ENCODE data around the gene NFYA. TPM values are rescaled to one million over a fixed set of nuclear protein-coding genes. Genes with fewer than 3 reads are reported as not detected.

The NFYA gene
- total RNA-seq, 1 donor from 2014 or later, result 21.0 TPM

GRCh38 chr6:41119508-41119907, 46.7 kb downstream of the NFYA start:
- Histone ChIP-seq H3K9me3 (no peaks in the 10 kb centered on the region), H3K36me3 (peaks cover 12% of the 10 kb centered on the region), H3K27ac (no peak overlapping the region), H3K4me3 (no peak overlapping the region), H3K27me3 (ENCODE audit: low read depth) (no peaks in the 10 kb centered on the region), H3K4me1 (no peaks in the 10 kb centered on the region)
- no peak for DNase-seq
- no peak for TF ChIP-seq CTCF (IDR thresholded peaks at IDR 0.05)
- intact Hi-C loops (cut with DNase I), result no loop called here
- ATAC-seq, result no peak

- Histone ChIP-seq H3K9me3 (no peaks in the 10 kb centered on the region), H3K4me1 (no peaks in the 10 kb centered on the region), H3K27ac (no peak overlapping the region), H3K36me3 (peaks cover 12% of the 10 kb centered on the region), H3K27me3 (ENCODE audit: low read depth) (no peaks in the 10 kb centered on the region), H3K4me3 (no peak overlapping the region)
- DNase-seq (no peak), ATAC-seq (no peak)
- no peak for TF ChIP-seq CTCF (IDR thresholded peaks at IDR 0.05)
- intact Hi-C loops (cut with DNase I), result no loop called here
Measured at GRCh38 chr6:41120058-41120457, 47.3 kb downstream of the NFYA start.

GRCh38 chr6:41122373-41122772, 49.6 kb downstream of the NFYA start:
- no peak for DNase-seq
- ATAC-seq, result peak; percentile 82 to 89
- no peak for TF ChIP-seq CTCF (IDR thresholded peaks at IDR 0.05)
- no peaks in the 10 kb centered on the region for H3K9me3 ChIP-seq
- peaks cover 12% of the 10 kb centered on the region for H3K36me3 ChIP-seq
- H3K4me1 ChIP-seq, result no peaks in the 10 kb centered on the region
- H3K4me3 ChIP-seq, result no peak overlapping the region
- no peak overlapping the region for H3K27ac ChIP-seq
- no peaks in the 10 kb centered on the region for H3K27me3 ChIP-seq (ENCODE audit: low read depth)
- intact Hi-C loops (cut with DNase I), result no loop called here

DNA sequence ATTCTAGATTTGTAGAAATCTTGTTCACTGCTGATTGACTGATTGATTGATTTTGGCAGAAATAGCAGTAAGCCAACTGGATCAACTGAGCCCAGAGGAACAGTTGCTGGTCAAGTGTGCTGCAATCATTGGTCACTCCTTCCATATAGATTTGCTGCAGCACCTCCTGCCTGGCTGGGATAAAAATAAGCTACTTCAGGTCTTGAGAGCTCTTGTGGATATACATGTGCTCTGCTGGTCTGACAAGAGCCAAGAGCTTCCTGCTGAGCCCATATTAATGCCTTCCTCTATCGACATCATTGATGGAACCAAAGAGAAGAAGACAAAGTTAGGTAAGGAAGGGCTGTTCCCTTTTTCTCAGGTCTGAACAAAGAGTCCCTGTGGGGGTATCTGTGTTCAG, 50.1 kb downstream of the NFYA start:
- ATAC-seq, result peak; percentile 62 to 64

GRCh38 chr6:41125282-41125681, 52.5 kb downstream of the NFYA start:
- DNase-seq (no peak), ATAC-seq (no peak)
- intact Hi-C loops (cut with DNase I), result no loop called here
- Histone ChIP-seq H3K4me1 (no peaks in the 10 kb centered on the region), H3K4me3 (no peak overlapping the region), H3K27ac (no peak overlapping the region), H3K27me3 (ENCODE audit: low read depth) (no peaks in the 10 kb centered on the region), H3K36me3 (peaks cover 12% of the 10 kb centered on the region), H3K9me3 (no peaks in the 10 kb centered on the region)
- no peak for TF ChIP-seq CTCF (IDR thresholded peaks at IDR 0.05)

More for the DNA sequence above, 50.1 kb downstream of the NFYA start:
- no peak for TF ChIP-seq CTCF (IDR thresholded peaks at IDR 0.05)
- H3K4me1 ChIP-seq, result no peaks in the 10 kb centered on the region
- intact Hi-C loops (cut with DNase I), result no loop called here
- DNase-seq, result no peak
- H3K9me3 ChIP-seq, result no peaks in the 10 kb centered on the region
- H3K27ac ChIP-seq, result no peak overlapping the region
- no peaks in the 10 kb centered on the region for H3K27me3 ChIP-seq (ENCODE audit: low read depth)
- H3K36me3 ChIP-seq, result peaks cover 12% of the 10 kb centered on the region
- no peak overlapping the region for H3K4me3 ChIP-seq

- Histone ChIP-seq H3K9me3 (no peaks in the 10 kb centered on the region), H3K27ac (no peak overlapping the region), H3K4me3 (no peak overlapping the region), H3K4me1 (no peaks in the 10 kb centered on the region), H3K36me3 (peaks cover 9% of the 10 kb centered on the region), H3K27me3 (ENCODE audit: low read depth) (no peaks in the 10 kb centered on the region)
- TF ChIP-seq CTCF (IDR thresholded peaks at IDR 0.05), result no peak
- intact Hi-C loops (cut with DNase I), result no loop called here
- DNase-seq (no peak), ATAC-seq (no peak)
Measured at GRCh38 chr6:41132254-41132653, 59.5 kb downstream of the NFYA start.

Data from lower lobe of right lung (tissue), 2 donors.